HG03039 (cell line): ENCODE measurements around the gene FTO.
A peak's percentile ranks its signal among the peaks of the same experiment; 100 is the strongest.
"Not testable (repeated sequence)": the region's sequence is repeated elsewhere in the genome, so short reads cannot be mapped to it uniquely, and the experiment has no call there.

ENCODE experiments used
- ATAC-seq: cut with Tn5 transposase; IDR thresholded peaks from one replicate; pipeline ENCODE4 v1.9.1; 2021; ENCODE audit warnings: mild to moderate bottlenecking, moderate library complexity; ENCODE audit not compliant: unreplicated experiment

The FTO gene

DNA sequence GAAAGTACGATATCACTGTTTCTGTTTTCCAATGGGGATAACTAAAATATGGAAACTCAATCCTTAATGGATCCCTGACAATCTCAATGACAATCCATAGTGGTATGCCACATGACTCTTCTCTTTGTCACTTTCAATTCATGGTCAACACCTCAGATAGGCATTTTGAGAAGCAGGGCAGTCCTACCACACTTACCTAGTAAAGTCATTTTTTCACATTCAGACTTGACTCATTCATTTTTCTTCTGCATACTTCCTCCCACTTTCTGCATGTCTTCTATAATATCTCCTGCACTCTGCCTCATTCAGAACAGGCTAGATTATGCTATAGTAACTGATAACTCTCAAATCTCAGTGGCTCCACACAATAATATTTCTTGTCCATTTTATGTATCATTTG is 117.5 kb downstream of the FTO start:
- no peak for ATAC-seq

DNA sequence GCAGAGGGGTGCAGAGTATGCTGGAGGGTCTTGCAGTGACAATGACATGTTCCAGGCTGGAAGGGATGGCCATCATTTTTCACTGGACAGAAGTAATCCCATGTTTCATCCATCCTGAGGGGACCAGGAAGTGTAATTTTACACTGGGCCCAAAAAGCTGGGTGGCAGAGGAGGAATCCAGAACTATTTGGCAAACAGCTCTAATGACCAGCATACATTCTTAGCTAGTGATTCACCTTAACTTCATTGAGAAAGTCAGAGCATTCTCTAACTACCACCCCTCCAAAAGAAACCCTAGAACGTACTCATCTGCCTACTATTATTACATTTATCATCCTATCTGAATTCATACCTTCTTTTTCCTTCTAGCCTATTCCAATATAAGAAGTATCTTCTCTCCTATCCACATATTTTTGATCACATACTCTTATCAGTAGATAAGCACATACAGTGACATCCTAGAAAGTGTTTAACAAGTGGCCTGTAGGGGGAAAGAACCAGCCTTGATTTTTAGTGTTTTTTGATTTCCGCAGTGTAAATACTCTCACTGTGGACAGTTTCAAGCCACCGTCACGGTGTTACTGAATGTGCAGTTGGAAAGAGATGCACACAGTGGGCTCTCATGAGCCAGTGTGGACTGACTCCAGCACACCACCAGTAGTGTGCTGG is 118.1 kb downstream of the FTO start:
- no peak for ATAC-seq

DNA sequence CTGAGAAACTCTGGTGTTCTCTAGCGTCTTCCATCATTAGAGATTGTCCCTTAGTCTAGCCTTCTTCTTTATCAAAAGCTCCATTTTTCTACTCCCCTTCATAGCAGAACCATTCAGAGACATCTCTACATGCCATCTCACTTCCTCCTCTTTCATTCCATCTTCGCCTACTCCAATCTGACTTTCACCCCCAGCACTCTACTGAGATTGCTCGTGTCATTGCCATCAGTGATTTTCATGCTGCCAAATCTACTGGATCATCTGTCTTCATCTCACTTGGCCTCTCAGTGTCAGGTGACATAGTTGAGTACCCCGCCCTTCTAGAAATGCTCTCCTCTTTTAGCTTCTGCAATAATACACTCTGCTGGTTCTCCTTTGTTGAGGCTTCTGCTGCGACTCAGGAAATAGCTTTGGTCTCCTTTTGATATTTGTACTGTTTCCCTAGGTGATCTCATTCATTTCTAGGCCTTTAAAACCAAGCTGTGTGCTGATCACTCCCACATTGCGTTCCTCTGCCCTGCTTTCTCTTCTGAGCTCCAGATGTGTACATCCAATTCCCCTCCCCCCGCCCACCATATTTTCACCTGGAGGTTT is 119.1 kb downstream of the FTO start:
- ATAC-seq = peak; percentile 64

GRCh38 chr16:53826658-53827057 is 122.7 kb downstream of the FTO start:
- ATAC-seq = no peak

GRCh38 chr16:53827741-53828140 is 123.8 kb downstream of the FTO start:
- no peak for ATAC-seq

DNA sequence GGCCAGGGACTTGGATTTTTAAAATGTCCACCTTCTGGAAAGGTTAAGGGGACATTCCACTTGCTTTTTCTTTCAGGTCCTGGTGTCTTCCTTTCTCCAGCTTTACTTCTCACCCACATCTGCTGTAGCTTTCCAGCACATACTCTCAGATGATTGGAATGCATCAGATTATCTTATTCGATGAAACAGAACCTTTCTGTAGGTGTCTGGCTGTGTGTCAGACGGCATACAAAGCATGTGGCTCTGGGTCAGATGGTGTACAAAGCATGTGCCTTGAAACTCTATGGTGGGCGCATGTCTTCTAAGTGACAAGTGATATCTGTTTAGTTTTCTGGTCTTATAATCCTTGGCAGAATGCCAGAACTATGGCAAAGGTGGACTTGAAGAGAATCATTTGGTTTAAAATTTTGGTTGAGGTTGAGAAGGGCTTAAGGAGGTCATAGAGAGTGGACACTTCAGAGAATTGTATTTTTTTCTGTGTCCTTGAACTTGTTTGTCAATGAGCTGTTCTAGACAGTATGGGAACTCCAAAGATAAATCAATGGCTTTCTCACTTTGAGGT is 125.3 kb downstream of the FTO start:
- ATAC-seq = no peak

DNA sequence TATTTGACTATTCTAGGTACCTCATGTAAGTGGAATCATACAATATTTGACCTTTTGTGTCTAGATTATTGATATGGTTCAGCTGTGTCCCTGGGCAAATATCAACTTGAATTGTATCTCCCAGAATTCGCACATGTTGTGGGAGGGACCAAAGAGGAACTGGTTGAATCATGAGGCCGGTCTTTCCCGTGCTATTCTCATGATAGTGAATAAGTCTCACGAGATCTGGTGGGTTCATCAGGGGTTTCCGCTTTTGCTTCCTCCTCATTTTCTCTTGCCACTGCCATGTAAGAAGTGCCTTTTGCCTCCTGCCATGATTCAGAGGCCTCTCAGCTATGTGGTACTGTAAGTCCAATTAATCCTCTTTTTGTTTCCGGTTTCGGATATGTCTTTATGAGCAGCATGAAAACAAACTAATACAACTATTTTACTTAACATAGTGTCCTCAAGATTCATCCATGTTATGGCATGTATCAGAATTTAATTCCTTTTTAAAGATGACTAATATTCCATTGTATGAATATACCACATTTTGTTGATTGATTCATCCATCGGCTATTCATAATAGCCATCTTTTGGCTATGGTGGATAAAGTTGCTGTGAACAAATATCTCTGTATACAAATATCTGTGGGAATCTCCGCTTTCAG is 129.1 kb downstream of the FTO start:
- no peak for ATAC-seq

DNA sequence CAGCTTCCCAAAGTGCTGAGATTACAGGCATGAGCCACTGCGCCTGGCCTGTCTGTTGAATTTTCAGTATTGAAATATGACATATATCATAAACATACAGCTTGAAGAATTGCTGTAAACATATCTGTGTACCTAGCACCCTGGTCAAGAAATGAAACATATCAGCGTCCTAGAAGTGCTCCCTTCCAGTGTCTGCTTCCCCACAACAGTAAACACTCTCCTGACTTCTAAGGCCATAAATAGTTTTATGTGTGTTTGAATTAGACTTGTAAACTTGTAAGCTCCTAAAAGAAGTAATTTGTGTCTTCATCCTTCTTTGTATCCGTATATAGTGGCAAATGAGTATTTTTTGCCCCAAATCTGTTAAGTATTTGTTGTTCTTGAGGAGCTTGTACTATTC is 132.2 kb downstream of the FTO start:
- ATAC-seq = no peak

DNA sequence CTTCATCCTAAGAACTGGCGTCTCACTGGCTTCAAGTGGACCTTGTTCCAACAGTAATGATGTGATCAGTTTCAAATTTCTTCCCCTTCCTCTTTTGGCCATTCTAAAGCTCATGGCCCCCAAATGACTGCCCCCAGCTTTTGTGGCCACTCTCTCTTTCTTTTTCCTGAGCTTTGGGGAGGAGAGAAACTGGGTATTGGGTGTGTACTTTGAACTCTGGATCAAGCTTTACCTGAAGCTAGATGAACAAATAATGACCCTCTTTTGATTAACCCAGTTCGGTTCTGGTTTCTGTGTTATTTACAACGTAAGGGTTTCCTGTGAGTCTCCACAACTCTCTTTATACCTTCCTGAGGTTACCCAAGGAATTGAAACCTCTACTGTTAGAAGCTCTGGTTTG is 132.7 kb downstream of the FTO start:
- ATAC-seq = no peak

DNA sequence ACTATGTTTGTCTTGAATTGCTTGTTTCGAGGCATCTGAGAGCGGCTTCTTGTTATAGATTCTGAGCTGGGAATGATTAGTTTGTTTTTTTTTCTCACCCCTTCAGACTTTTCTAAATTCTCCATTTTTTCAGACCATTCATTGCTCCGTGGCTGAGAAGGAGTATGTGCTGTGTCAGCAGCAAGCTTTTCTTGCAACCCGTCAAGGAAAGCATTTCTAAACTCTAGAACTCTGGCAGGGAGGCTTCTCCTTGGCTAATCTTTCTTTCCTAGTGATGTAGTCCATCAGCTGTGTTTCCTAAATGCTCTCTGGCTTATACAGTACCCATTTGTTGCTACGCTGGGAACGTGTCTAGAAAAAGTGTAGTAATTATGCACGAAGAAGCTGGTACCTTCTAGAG is 133.5 kb downstream of the FTO start:
- no peak for ATAC-seq

DNA sequence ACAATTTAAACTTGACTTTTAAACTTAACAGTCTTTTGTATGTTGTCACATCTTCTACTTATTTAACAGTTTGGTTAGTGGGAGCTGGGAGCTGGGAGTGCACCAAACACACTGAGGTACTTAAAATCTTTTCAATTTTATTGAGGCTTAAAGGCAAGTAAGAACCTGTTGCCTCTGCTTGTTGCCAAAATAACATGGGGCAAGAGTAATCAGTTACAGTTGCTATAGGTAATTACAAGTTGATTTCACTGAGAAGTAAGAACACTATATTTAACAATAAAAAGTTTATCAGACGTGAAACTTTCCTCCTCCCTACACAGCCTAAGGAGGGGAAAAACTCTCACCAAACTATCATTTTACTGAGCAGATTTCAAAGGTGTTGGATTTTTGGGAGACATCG is 135.2 kb downstream of the FTO start:
- no peak for ATAC-seq

DNA sequence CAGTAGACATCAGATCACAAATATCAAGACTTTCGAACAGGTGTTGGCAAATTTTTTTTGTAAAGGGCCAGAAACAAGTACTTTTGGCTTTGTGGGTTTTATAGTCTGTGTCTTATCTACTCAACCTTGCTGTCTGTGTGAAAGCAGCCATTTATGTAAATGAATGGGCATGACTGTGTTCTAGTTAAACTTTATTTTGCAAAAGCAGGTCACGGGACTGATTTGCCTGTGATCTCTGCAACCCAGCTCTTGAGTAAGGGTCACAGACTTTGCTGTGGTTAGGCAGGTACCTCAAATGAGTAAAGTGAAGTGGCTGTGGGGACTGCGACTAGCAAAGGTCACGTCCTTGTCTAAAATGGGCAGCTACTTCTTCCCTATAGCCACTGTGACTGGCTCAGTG is 136.5 kb downstream of the FTO start:
- ATAC-seq = no peak

GRCh38 chr16:53841884-53842283 is 137.9 kb downstream of the FTO start:
- no peak for ATAC-seq

DNA sequence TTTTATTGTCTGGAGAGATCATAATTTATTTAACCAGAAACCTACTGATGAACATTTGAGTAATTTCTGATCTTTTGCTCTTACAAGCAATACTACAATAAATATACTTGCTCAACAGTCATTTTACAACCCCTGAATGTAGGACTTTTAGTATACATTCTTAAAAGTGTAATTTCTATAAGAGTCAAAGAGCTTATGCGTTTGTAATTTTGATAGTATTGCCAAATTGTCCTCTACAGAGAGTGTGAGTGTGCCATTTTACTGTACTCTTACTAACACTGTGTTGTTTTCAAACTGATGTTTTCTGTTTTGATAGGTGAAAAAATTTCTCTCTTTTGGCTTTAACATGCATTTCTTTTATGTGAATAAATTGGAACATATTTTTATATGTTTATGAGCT is 139.1 kb downstream of the FTO start:
- no peak for ATAC-seq

- ATAC-seq = no peak
Observed at GRCh38 chr16:53844804-53845203, 140.8 kb downstream of the FTO start.

GRCh38 chr16:53846549-53846948 is 142.6 kb downstream of the FTO start:
- ATAC-seq = not testable (repeated sequence)

DNA sequence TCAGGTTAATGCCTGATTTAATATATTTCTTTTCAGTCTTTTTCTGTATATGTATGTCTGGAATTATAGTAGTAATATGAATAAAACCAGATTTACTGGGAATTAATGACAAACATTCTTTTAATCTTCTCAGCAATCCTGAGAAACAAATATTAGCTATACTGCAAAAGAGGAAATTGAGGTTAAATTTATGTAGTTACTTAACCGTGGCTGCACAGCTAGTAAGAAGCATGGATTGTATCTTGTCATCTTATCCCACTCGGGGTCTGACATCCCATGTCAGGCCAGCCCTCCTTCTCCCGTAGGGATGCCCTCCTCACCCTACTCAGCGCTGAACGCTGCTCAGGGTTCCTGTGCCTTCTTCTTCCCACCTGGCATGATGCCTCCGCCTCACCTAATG is 143.0 kb downstream of the FTO start:
- no peak for ATAC-seq

- ATAC-seq = no peak
Observed at GRCh38 chr16:53848277-53848942, 144.5 kb downstream of the FTO start.

DNA sequence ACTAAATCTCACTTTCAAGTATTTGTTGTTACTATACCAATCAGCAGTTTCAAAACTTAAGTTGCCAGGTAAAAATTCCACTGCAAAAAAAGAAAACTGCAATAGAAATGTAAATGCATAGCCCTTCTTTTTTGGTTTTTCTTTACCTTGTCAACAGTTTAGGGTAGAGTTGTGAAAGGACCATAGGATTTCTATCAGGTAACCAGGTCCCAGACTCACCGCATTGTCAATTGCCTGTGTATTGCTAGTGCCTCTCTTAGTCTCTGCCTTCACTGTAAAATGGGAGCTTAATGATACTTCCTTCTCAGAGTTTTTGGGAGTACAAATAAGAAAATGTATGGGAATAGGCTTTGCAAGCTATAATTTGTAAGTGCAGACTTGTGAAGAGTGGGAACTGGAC is 145.0 kb downstream of the FTO start:
- no peak for ATAC-seq

- no peak for ATAC-seq
Observed at GRCh38 chr16:53849585-53849984, 145.6 kb downstream of the FTO start.

- no peak for ATAC-seq
Observed at GRCh38 chr16:53849994-53850393, 146.0 kb downstream of the FTO start.

DNA sequence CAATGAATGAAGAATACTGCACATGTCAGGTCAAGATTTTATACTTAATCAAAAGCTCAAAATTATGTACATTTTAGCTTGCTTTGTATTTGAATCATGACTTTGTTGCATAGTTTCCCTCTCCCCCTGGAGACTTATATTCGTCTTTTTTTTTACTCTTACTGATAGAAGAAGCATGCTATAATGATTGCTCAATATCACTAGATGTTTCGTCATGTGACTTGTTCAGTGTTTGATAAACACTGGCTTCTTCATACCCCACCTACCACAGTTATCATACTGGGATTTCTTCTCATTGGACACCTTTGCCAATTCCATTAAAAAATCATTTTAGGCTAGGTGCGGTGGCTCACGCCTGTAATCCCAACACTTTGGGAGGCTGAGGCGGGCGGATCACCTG is 148.7 kb downstream of the FTO start:
- ATAC-seq = no peak
